ENCODE results near the gene SNAI3.
"Not testable (repeated sequence)": the region's sequence is repeated elsewhere in the genome, so short reads cannot be mapped to it uniquely, and the experiment has no call there.

The SNAI3 gene

GRCh38 chr16:88690341-88691128, 4.2 kb upstream of the SNAI3 start:
- DNase-seq = no peak

- peak; percentile 90 for DNase-seq
These were observed 1.9 kb upstream of the SNAI3 start for GRCh38 chr16:88688013-88688778.

- DNase-seq = no peak
These were observed 1.3 kb upstream of the SNAI3 start for GRCh38 chr16:88687676-88688012.

- no peak for DNase-seq
These were observed 908 bp upstream of the SNAI3 start for GRCh38 chr16:88687254-88687576.

GRCh38 chr16:88686062-88686438, 257 bp downstream of the SNAI3 start:
- DNase-seq = peak; percentile 19

- peak; percentile 22 for DNase-seq
These were observed 898 bp downstream of the SNAI3 start for GRCh38 chr16:88685156-88686061.

GRCh38 chr16:88684569-88685155, 1.6 kb downstream of the SNAI3 start:
- DNase-seq = no peak

GRCh38 chr16:88681709-88682451, 4.4 kb downstream of the SNAI3 start:
- peak; percentile 16 for DNase-seq

- DNase-seq = peak; percentile 18
These were observed 5.1 kb downstream of the SNAI3 start for GRCh38 chr16:88681084-88681680.

- DNase-seq = no peak
These were observed 5.7 kb downstream of the SNAI3 start for GRCh38 chr16:88680554-88681083.

- no peak for DNase-seq
These were observed 7.9 kb downstream of the SNAI3 start for GRCh38 chr16:88678224-88678979.

GRCh38 chr16:88677721-88678120, 8.6 kb downstream of the SNAI3 start:
- no peak for DNase-seq

GRCh38 chr16:88676502-88677242, 9.6 kb downstream of the SNAI3 start:
- DNase-seq = no peak

- no peak for DNase-seq
These were observed 12.5 kb downstream of the SNAI3 start for GRCh38 chr16:88673716-88674379.

- no peak for DNase-seq
These were observed 13.5 kb downstream of the SNAI3 start for GRCh38 chr16:88672776-88673175.

GRCh38 chr16:88671806-88672205, 14.5 kb downstream of the SNAI3 start:
- no peak for DNase-seq

GRCh38 chr16:88669980-88670379, 16.3 kb downstream of the SNAI3 start:
- DNase-seq = no peak

- not testable (repeated sequence) for DNase-seq
These were observed 16.8 kb downstream of the SNAI3 start for GRCh38 chr16:88669493-88669892.

GRCh38 chr16:88667461-88667860, 18.8 kb downstream of the SNAI3 start:
- DNase-seq = no peak

GRCh38 chr16:88665570-88665969, 20.7 kb downstream of the SNAI3 start:
- DNase-seq = no peak
